Activated CD8-positive, alpha-beta memory T cell treated with anti-CD3 and anti-CD28 coated beads, Interleukin-2, amount 50 U/mL, for 48 hours (primary cell): ENCODE results near the gene RACGAP1.

ENCODE experiments used
- DNase-seq: peaks from one replicate; pipeline ENCODE4 v3.0.0-alpha.2; 2020

The RACGAP1 gene

GRCh38 chr12:49953151-49953550 is 72.1 kb downstream of the RACGAP1 start:
- no peak for DNase-seq

- DNase-seq: no peak
Observed at GRCh38 chr12:49952391-49953055, 72.8 kb downstream of the RACGAP1 start.

- DNase-seq: no peak
Observed at GRCh38 chr12:49951411-49952240, 73.7 kb downstream of the RACGAP1 start.

- DNase-seq: no peak
Observed at GRCh38 chr12:49950273-49951251, 74.7 kb downstream of the RACGAP1 start, which contains the start of gene AQP2. AQP2 (plus strand) TSS chr12:49950737; CDS start chr12:49950831, 94 bp downstream.

- no peak for DNase-seq
Observed at GRCh38 chr12:49949866-49950265, 75.4 kb downstream of the RACGAP1 start.

GRCh38 chr12:49948866-49949845 is 76.1 kb downstream of the RACGAP1 start:
- DNase-seq: no peak

- no peak for DNase-seq
Observed at GRCh38 chr12:49947593-49948226, 77.6 kb downstream of the RACGAP1 start.

GRCh38 chr12:49946497-49946896 is 78.8 kb downstream of the RACGAP1 start:
- no peak for DNase-seq

- no peak for DNase-seq
Observed at GRCh38 chr12:49946086-49946485, 79.2 kb downstream of the RACGAP1 start.

GRCh38 chr12:49945394-49946080 is 79.8 kb downstream of the RACGAP1 start:
- DNase-seq: peak; percentile 97

GRCh38 chr12:49944718-49945117 is 80.6 kb downstream of the RACGAP1 start:
- no peak for DNase-seq

GRCh38 chr12:49944046-49944445 is 81.2 kb downstream of the RACGAP1 start:
- DNase-seq: no peak

- no peak for DNase-seq
Observed at GRCh38 chr12:49943625-49943960, 81.7 kb downstream of the RACGAP1 start.

GRCh38 chr12:49942921-49943624 is 82.2 kb downstream of the RACGAP1 start:
- no peak for DNase-seq

GRCh38 chr12:49942512-49942893 is 82.8 kb downstream of the RACGAP1 start:
- no peak for DNase-seq

- no peak for DNase-seq
Observed at GRCh38 chr12:49941556-49942511, 83.5 kb downstream of the RACGAP1 start.

- no peak for DNase-seq
Observed at GRCh38 chr12:49939707-49940106, 85.6 kb downstream of the RACGAP1 start.

- no peak for DNase-seq
Observed at GRCh38 chr12:49939307-49939706, 86.0 kb downstream of the RACGAP1 start.
